ENCODE results near the gene RTF2. TPM values are rescaled to one million over a fixed set of nuclear protein-coding genes. Genes with fewer than 3 reads are reported as not detected.

The RTF2 gene
- total RNA-seq, 1 donor from 2014 or later, result 61.9 TPM

DNA sequence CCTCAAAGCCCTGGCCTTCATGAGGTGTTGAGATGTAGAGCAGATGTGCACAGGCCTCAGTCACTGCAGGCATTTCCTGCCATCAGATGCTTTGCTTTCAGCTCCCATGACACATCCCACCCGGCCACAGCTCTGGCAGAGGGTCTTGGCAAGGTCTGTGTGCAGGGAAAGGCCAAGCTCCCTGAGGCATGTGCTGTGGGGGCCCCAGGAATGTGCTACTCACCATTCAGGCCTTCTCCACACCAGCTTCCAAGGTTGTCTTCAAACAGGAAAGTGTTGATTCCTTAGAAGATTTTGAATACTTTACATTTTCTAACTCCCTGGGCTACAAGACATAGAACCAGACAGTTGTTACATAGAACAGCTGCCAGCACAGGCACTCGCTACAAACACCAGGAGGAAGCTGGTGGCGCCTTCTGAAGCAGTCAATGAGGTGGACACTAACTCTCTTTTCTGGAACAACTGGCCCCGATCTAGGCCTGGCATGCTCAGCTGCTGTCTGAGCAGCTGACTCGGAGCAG, 28.6 kb upstream of the RTF2 start:
- DNase-seq (ENCODE audit: low spot score in 2 of 2, unreplicated experiment in 2 of 2), result peak in 1 of 2 experiments; percentile 41
- Mint-ChIP-seq H3K36me3 (no peaks in the 10 kb centered on the region), H3K9me3 (no peaks in the 10 kb centered on the region), H3K27me3 (ENCODE audit: low read depth) (peaks cover 3% of the 10 kb centered on the region), H3K4me1 (peaks cover 18% of the 10 kb centered on the region), H3K27ac (peak overlapping the region; percentile 65), H3K4me3 (no peak overlapping the region)
- TF ChIP-seq, protein P1, sequence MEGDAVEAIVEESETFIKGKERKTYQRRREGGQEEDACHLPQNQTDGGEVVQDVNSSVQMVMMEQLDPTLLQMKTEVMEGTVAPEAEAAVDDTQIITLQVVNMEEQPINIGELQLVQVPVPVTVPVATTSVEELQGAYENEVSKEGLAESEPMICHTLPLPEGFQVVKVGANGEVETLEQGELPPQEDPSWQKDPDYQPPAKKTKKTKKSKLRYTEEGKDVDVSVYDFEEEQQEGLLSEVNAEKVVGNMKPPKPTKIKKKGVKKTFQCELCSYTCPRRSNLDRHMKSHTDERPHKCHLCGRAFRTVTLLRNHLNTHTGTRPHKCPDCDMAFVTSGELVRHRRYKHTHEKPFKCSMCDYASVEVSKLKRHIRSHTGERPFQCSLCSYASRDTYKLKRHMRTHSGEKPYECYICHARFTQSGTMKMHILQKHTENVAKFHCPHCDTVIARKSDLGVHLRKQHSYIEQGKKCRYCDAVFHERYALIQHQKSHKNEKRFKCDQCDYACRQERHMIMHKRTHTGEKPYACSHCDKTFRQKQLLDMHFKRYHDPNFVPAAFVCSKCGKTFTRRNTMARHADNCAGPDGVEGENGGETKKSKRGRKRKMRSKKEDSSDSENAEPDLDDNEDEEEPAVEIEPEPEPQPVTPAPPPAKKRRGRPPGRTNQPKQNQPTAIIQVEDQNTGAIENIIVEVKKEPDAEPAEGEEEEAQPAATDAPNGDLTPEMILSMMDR (IDR thresholded peaks at IDR 0.05; ENCODE audit: unreplicated experiment), result no peak

DNA sequence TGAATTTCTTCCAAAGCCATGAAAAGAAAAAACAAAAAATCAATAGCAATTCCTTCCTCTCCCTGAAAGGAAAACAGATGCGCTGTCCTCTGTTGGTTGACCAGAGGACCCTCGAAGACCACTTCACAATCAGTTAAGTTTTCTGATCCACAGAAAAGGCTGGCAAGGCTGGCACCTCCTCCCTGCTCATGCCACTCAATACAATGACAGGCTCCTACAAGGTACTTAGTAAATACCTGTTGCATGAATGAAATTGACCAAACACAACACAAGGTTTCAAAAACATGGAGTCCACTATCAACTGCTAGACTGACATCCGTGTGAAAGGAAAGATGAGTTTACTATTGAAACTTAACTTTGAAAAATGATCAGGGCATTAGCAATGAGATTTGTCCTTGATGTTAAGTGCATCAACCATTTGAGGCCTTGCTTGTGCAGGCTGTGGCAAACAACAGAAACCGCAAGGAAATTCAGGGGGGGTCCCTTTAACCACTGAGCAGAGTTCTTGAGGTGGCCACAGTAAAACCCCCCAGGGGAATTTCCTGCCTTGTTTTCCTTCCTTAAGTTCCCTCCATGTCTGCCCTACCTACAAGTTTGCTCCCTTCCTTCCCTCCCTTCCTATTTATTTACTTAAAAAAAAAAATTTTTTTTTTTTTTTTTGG, 27.9 kb upstream of the RTF2 start:
- Mint-ChIP-seq H3K4me1 (peaks cover 18% of the 10 kb centered on the region), H3K27ac (peak overlapping the region; percentile 65)
- peak in 1 of 2 experiments; percentile 3 for DNase-seq (ENCODE audit: low spot score in 2 of 2, unreplicated experiment in 2 of 2)

DNA sequence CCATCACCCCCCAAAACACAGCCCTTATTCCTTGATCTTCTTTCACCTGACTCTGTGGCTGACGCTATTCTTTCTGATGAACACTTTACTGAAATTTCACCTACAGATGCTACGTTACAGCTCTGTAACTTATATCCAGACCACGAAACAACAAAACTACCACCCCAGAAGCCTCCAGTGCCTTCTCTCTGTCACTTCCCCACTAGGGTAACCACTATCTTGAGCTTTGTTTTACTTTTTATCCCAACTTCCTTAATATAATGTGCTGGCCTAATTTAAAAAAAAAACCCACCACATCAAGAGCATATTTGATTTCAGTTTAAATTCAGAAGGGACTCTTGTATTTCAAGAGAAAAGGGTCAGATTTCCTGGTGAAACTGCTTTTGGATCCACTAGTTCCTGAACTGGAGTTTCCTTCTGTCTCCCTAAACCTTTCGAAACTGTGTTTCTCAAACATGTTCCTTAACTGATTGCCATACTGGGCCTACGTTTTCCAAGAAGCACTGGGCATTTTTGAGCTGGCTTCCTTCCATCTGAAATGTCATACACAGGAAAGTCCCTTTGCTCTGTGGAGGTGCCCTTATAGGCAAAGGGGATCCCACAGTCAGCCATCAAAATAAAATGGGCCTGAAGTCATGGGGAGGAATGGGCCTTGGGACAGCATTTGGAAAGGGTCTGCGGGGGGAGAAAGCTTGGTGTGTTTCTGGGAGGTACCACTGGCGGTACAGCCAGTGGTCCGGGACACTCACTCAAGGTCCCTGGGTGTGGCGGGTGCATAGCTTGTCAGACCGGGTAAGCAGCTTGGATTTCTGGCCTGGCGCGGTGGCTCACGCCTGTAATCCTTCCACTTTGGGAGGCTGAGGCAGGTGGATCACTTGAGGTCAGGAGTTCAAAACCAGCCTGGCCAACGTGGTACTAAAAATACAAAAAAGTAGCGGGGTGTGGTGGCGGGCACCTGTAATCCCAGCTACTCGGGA, 25.8 kb upstream of the RTF2 start:
- Mint-ChIP-seq H3K9me3 (no peaks in the 10 kb centered on the region), H3K36me3 (no peaks in the 10 kb centered on the region), H3K27me3 (ENCODE audit: low read depth) (peaks cover 7% of the 10 kb centered on the region), H3K4me1 (peaks cover 18% of the 10 kb centered on the region), H3K4me3 (no peak overlapping the region), H3K27ac (peak overlapping the region; percentile 47)
- TF ChIP-seq, protein P1 (IDR thresholded peaks at IDR 0.05; ENCODE audit: unreplicated experiment), result no peak
- DNase-seq (ENCODE audit: low spot score in 2 of 2, unreplicated experiment in 2 of 2), result peak in 1 of 2 experiments; percentile 36

More for the DNA sequence above, 27.9 kb upstream of the RTF2 start:
- Mint-ChIP-seq H3K4me3 (no peak overlapping the region), H3K36me3 (no peaks in the 10 kb centered on the region), H3K27me3 (ENCODE audit: low read depth) (peaks cover 7% of the 10 kb centered on the region), H3K9me3 (no peaks in the 10 kb centered on the region)
- TF ChIP-seq, protein P1 (IDR thresholded peaks at IDR 0.05; ENCODE audit: unreplicated experiment), result no peak

DNA sequence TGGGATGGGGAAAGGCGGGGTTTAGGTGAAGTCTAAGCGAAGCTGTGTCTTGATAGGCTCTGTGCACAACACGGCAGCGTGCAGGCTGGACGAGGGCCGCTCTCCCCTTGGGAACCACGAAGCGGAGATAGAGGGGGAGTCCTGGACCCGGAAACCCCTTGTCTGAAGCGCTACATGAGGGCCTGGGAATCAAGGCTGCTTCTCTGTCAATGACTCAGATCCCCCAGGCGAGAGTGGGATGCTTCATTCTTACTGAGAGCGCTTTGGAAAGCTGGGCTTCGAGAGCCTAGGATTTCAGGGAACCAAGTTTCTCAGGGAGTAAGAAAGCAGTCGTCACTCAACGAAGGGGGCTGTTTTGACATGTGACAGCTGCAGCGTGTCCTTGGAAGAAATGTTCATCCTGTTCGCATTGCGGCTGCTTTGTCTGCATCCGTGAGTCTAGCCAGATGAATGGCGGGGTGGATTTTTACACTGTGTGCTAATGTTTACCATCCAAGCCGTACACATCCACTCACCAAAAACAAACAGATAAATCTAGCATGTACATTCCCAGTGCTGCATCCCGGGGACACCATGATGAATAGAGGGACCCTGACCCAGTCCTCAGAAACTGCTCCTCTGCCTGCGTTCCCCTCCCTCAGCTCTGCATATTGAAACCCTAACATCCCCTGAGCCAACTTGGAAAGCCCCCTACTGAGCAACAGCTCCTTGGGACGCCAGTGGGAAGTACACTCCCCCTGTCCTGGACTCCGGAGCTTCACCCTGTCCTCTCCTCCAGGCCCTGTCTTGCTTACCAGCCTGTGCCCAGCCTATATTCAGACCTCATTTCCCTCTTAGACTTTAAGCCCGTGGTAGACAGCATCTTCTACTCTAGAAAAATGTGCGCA, 24.5 kb upstream of the RTF2 start:
- no peaks in the 10 kb centered on the region for H3K36me3 Mint-ChIP-seq
- no peaks in the 10 kb centered on the region for H3K9me3 Mint-ChIP-seq
- H3K4me1 Mint-ChIP-seq, result peaks cover 18% of the 10 kb centered on the region
- no peak overlapping the region for H3K27ac Mint-ChIP-seq
- DNase-seq (ENCODE audit: low spot score in 2 of 2, unreplicated experiment in 2 of 2), result peak in 1 of 2 experiments; percentile 25
- TF ChIP-seq, protein P1 (IDR thresholded peaks at IDR 0.05; ENCODE audit: unreplicated experiment), result no peak
- peaks cover 7% of the 10 kb centered on the region for H3K27me3 Mint-ChIP-seq (ENCODE audit: low read depth)
- no peak overlapping the region for H3K4me3 Mint-ChIP-seq

DNA sequence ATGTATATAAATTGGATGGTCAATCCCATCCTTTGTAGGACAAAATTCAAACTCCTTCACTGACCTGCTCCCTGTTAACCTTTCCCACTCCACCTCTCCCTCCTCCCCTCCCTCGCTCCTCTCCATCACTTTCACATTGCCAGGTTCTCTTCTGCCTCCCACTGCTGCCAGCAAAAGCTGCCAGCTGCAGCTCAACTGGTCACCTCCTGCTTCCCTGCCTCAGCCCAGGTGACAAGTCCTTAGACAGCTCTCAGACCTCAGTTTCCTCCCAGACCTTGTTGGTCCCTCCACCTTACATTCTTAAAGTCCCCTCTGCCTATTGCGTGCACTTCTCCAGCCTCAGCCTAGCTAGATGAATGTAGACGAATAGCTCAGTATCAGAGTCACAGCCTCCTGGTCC, 23.3 kb upstream of the RTF2 start:
- TF ChIP-seq, protein P1 (IDR thresholded peaks at IDR 0.05; ENCODE audit: unreplicated experiment), result no peak
- no peaks in the 10 kb centered on the region for H3K9me3 Mint-ChIP-seq
- no peak overlapping the region for H3K27ac Mint-ChIP-seq
- H3K4me1 Mint-ChIP-seq, result peaks cover 13% of the 10 kb centered on the region
- DNase-seq (ENCODE audit: low spot score in 2 of 2, unreplicated experiment in 2 of 2), result no peak
- H3K4me3 Mint-ChIP-seq, result no peak overlapping the region
- H3K36me3 Mint-ChIP-seq, result no peaks in the 10 kb centered on the region
- peaks cover 7% of the 10 kb centered on the region for H3K27me3 Mint-ChIP-seq (ENCODE audit: low read depth)
